Measurements from ENCODE around the gene ADIPOR2.

The ADIPOR2 gene

GRCh38 chr12:1690578-1691122 lies at the start of gene ADIPOR2:
Gene ADIPOR2, plus strand, starts transcription at chr12:1691070. Its CDS starts 63,274 bp downstream, at chr12:1754344.
- peak; percentile 99 for DNase-seq (ENCODE audit: insufficient read length, low spot score)
- FAIRE-seq, result peak; percentile 100

- FAIRE-seq (no peak), DNase-seq (ENCODE audit: insufficient read length, low spot score) (no peak)
Observed at GRCh38 chr12:1642513-1642912, 48.4 kb upstream of the ADIPOR2 start.

GRCh38 chr12:1643043-1643442 lies 47.8 kb upstream of the ADIPOR2 start:
- FAIRE-seq (no peak), DNase-seq (ENCODE audit: insufficient read length, low spot score) (no peak)

GRCh38 chr12:1643905-1644533 lies 46.9 kb upstream of the ADIPOR2 start:
- no peak for DNase-seq (ENCODE audit: insufficient read length, low spot score)
- FAIRE-seq, result no peak

- DNase-seq (ENCODE audit: insufficient read length, low spot score), result no peak
- peak; percentile 92 for FAIRE-seq
Observed at GRCh38 chr12:1644534-1645438, 46.1 kb upstream of the ADIPOR2 start.

GRCh38 chr12:1645819-1646218 lies 45.1 kb upstream of the ADIPOR2 start:
- peak; percentile 74 for FAIRE-seq

GRCh38 chr12:1646569-1647284 lies 44.1 kb upstream of the ADIPOR2 start:
- no peak for DNase-seq (ENCODE audit: insufficient read length, low spot score)
- FAIRE-seq, result peak; percentile 76

More at GRCh38 chr12:1645819-1646218, 45.1 kb upstream of the ADIPOR2 start:
- DNase-seq (ENCODE audit: insufficient read length, low spot score), result no peak

GRCh38 chr12:1647285-1647669 lies 43.6 kb upstream of the ADIPOR2 start:
- no peak for FAIRE-seq
- no peak for DNase-seq (ENCODE audit: insufficient read length, low spot score)

GRCh38 chr12:1650260-1650977 lies 40.5 kb upstream of the ADIPOR2 start:
- no peak for DNase-seq (ENCODE audit: insufficient read length, low spot score)
- no peak for FAIRE-seq

GRCh38 chr12:1650978-1651361 lies 39.9 kb upstream of the ADIPOR2 start:
- FAIRE-seq (peak; percentile 13), DNase-seq (ENCODE audit: insufficient read length, low spot score) (no peak)

- FAIRE-seq, result no peak
- no peak for DNase-seq (ENCODE audit: insufficient read length, low spot score)
Observed at GRCh38 chr12:1651946-1652345, 38.9 kb upstream of the ADIPOR2 start.

- no peak for FAIRE-seq
- DNase-seq (ENCODE audit: insufficient read length, low spot score), result no peak
Observed at GRCh38 chr12:1655225-1655788, 35.6 kb upstream of the ADIPOR2 start.

GRCh38 chr12:1656902-1657301 lies 34.0 kb upstream of the ADIPOR2 start:
- no peak for DNase-seq (ENCODE audit: insufficient read length, low spot score)
- FAIRE-seq, result peak; percentile 92

- FAIRE-seq (no peak), DNase-seq (ENCODE audit: insufficient read length, low spot score) (no peak)
Observed at GRCh38 chr12:1657688-1658087, 33.2 kb upstream of the ADIPOR2 start.

GRCh38 chr12:1660304-1661187 lies 30.3 kb upstream of the ADIPOR2 start:
- FAIRE-seq, result peak; percentile 84
- DNase-seq (ENCODE audit: insufficient read length, low spot score), result no peak

- DNase-seq (ENCODE audit: insufficient read length, low spot score) (peak; percentile 100), FAIRE-seq (peak; percentile 98)
Observed at GRCh38 chr12:1661553-1662335, 29.1 kb upstream of the ADIPOR2 start.

GRCh38 chr12:1662761-1663439 lies 28.0 kb upstream of the ADIPOR2 start:
- no peak for DNase-seq (ENCODE audit: insufficient read length, low spot score)
- peak; percentile 26 for FAIRE-seq

All from HTR-8/SVneo (cell line).